H9 (cell line): ENCODE measurements around the gene RIC8A. TPM values are rescaled to one million over a fixed set of nuclear protein-coding genes. Genes with fewer than 3 reads are reported as not detected.
A peak's percentile ranks its signal among the peaks of the same experiment; 100 is the strongest.

Experiments
- DNase-seq: peaks from one replicate; pipeline ENCODE4 v3.0.0-alpha.2; 2017
- H2AFZ ChIP-seq: one replicate; pipeline ENCODE4 v1.6.1; 2013; ENCODE audit warnings: mild to moderate bottlenecking, low read length, control low read depth, moderate library complexity
- H2AK5ac ChIP-seq: 2 replicates; pipeline ENCODE4 v1.6.1; 2013; ENCODE audit warnings: low read length, control low read depth, mixed read lengths; ENCODE audit not compliant: insufficient read length
- H2BK120ac ChIP-seq: one replicate; pipeline ENCODE4 v1.6.1; 2013; ENCODE audit warnings: low read depth, mild to moderate bottlenecking, low read length, control low read depth, inconsistent platforms; ENCODE audit not compliant: poor library complexity, severe bottlenecking
- H2BK12ac ChIP-seq: 2 replicates; pipeline ENCODE4 v1.6.1; 2013; ENCODE audit warnings: low read length, control low read depth, mixed read lengths, low read depth; ENCODE audit not compliant: insufficient read length
- H2BK15ac ChIP-seq: 2 replicates; pipeline ENCODE4 v1.6.1; 2013; ENCODE audit warnings: low read depth, low read length, control low read depth
- H2BK20ac ChIP-seq: one replicate; pipeline ENCODE4 v1.6.1; 2013; ENCODE audit warnings: low read depth, mild to moderate bottlenecking, low read length, control low read depth, inconsistent platforms; ENCODE audit not compliant: poor library complexity, severe bottlenecking
- H2BK5ac ChIP-seq: 2 replicates; pipeline ENCODE4 v1.6.1; 2013; ENCODE audit warnings: low read length, control low read depth, mixed read lengths; ENCODE audit not compliant: insufficient read length
- H3K14ac ChIP-seq: 2 replicates; pipeline ENCODE4 v1.6.1; 2013; ENCODE audit warnings: low read length, control low read depth; ENCODE audit not compliant: insufficient read depth
- H3K18ac ChIP-seq: 2 replicates; pipeline ENCODE4 v1.6.1; 2013; ENCODE audit warnings: low read depth, mild to moderate bottlenecking, mixed read lengths, low read length, control low read depth; ENCODE audit not compliant: insufficient read length
- H3K23ac ChIP-seq: 2 replicates; pipeline ENCODE4 v1.6.1; 2013; ENCODE audit warnings: low read length, control low read depth, mixed read lengths, low read depth; ENCODE audit not compliant: insufficient read length
- H3K23me2 ChIP-seq: 2 replicates; pipeline ENCODE4 v1.6.1; 2013; ENCODE audit warnings: low read depth, mild to moderate bottlenecking, mixed read lengths, low read length, control low read depth; ENCODE audit not compliant: insufficient read length, poor library complexity, severe bottlenecking
- H3K27ac ChIP-seq: 2 replicates; pipeline ENCODE4 v1.5.1; 2013; ENCODE audit warnings: low read length, control low read depth, mixed read lengths, low read depth; ENCODE audit not compliant: insufficient read length
- H3K27me3 ChIP-seq: 2 replicates; pipeline ENCODE4 v1.6.1; 2013; ENCODE audit warnings: low read length, control low read depth, inconsistent platforms; ENCODE audit not compliant: insufficient read depth
- H3K4ac ChIP-seq: 2 replicates; pipeline ENCODE4 v1.6.1; 2013; ENCODE audit warnings: low read depth, mild to moderate bottlenecking, control low read depth, inconsistent platforms, low read length, moderate library complexity
- H3K4me1 ChIP-seq: 2 replicates; pipeline ENCODE4 v1.6.1; 2013; ENCODE audit warnings: low read length, control low read depth, inconsistent platforms; ENCODE audit not compliant: insufficient read depth
- H3K4me2 ChIP-seq: 2 replicates; pipeline ENCODE4 v1.6.1; 2013; ENCODE audit warnings: low read length, control low read depth, mixed read lengths; ENCODE audit not compliant: insufficient read length, insufficient read depth
- H3K56ac ChIP-seq: 2 replicates; pipeline ENCODE4 v1.6.1; 2013; ENCODE audit warnings: low read depth, mild to moderate bottlenecking, mixed read lengths, low read length, control low read depth; ENCODE audit not compliant: insufficient read length
- H3K79me1 ChIP-seq: 2 replicates; pipeline ENCODE4 v1.6.1; 2013; ENCODE audit warnings: low read depth, mild to moderate bottlenecking, moderate library complexity, low read length, control low read depth, inconsistent platforms; ENCODE audit not compliant: insufficient read depth, poor library complexity, severe bottlenecking
- H3K79me2 ChIP-seq: 2 replicates; pipeline ENCODE4 v1.6.1; 2013; ENCODE audit warnings: low read length, control low read depth, inconsistent platforms; ENCODE audit not compliant: insufficient read depth
- H3K9ac ChIP-seq: 2 replicates; pipeline ENCODE4 v1.6.1; 2013; ENCODE audit warnings: low read length, control low read depth, mixed read lengths; ENCODE audit not compliant: insufficient read length; ENCODE audit errors: extremely low read depth
- H3K9me3 ChIP-seq: one replicate; pipeline ENCODE4 v1.6.1; 2013; ENCODE audit warnings: low read depth, low read length, inconsistent platforms; ENCODE audit not compliant: control insufficient read depth
- H3T11ph ChIP-seq: one replicate; pipeline ENCODE4 v1.6.1; 2013; ENCODE audit warnings: mild to moderate bottlenecking, low read length, control low read depth, inconsistent platforms
- H4K20me1 ChIP-seq: one replicate; pipeline ENCODE4 v1.6.1; 2013; ENCODE audit not compliant: control insufficient read depth, insufficient read length, insufficient read depth
- H4K5ac ChIP-seq: 2 replicates; pipeline ENCODE4 v1.6.1; 2013; ENCODE audit warnings: low read depth, mild to moderate bottlenecking, mixed read lengths, low read length, control low read depth; ENCODE audit not compliant: insufficient read length
- H4K8ac ChIP-seq: replicated peaks from 2 replicates; pipeline ENCODE4 v1.6.1; 2013; ENCODE audit warnings: low read length, control low read depth, mixed read lengths, low read depth; ENCODE audit not compliant: insufficient read length
- H4K91ac ChIP-seq: 2 replicates; pipeline ENCODE4 v1.6.1; 2013; ENCODE audit warnings: low read depth, mild to moderate bottlenecking, moderate library complexity, mixed read lengths, low read length, control low read depth; ENCODE audit not compliant: insufficient read length
- H3K27ac Mint-ChIP-seq, 3 experiments: 2 replicates in 2 of 3; 3 replicates in 1 of 3; pipeline ENCODE4 v1.8.0; 2020 to 2021; ENCODE audit warnings: mixed read lengths in 3 of 3, mild to moderate bottlenecking in 1 of 3, moderate library complexity in 1 of 3
- H3K27me3 Mint-ChIP-seq: 2 replicates; pipeline ENCODE4 v1.8.0; 2021; ENCODE audit warnings: low read depth, mild to moderate bottlenecking, moderate library complexity, mixed read lengths
- H3K36me3 Mint-ChIP-seq, 3 experiments: 2 replicates in 2 of 3; 3 replicates in 1 of 3; pipeline ENCODE4 v1.8.0; 2020 to 2021; ENCODE audit warnings: low read depth in 3 of 3, mixed read lengths in 3 of 3; ENCODE audit not compliant: insufficient read depth in 1 of 3
- H3K4me1 Mint-ChIP-seq, 2 experiments: 2 replicates each; pipeline ENCODE4 v1.8.0; 2020; ENCODE audit warnings: mixed read lengths in 2 of 2
- H3K4me3 Mint-ChIP-seq, 2 experiments: 2 replicates in 1 of 2; 3 replicates in 1 of 2; pipeline ENCODE4 v1.8.0; 2020 to 2021; ENCODE audit warnings: mild to moderate bottlenecking in 2 of 2, mixed read lengths in 2 of 2, moderate library complexity in 1 of 2
- H3K9me3 Mint-ChIP-seq, 2 experiments: 2 replicates in 1 of 2; 3 replicates in 1 of 2; pipeline ENCODE4 v1.8.0; 2020; ENCODE audit warnings: mild to moderate bottlenecking in 2 of 2, mixed read lengths in 2 of 2, moderate library complexity in 1 of 2
- CTCF ChIP-seq: fragments of 200-600 bp; sonication (generic); conservative IDR thresholded peaks from 3 replicates; pipeline ENCODE4 v1.8.0; 2021; ENCODE audit warnings: antibody characterized with exemption, mild to moderate bottlenecking
- WGBS: extraction: QIAGEN DNeasy Blood & Tissue Kit; methylation state at CpG from one replicate; pipeline ENCODE4 v1.1.7; 2013; ENCODE audit warnings: missing lambda C conversion rate, low lambda C conversion rate, mixed read lengths; ENCODE audit not compliant: insufficient read length; ENCODE audit errors: extremely low coverage; 5-methylcytosine and 5-hydroxymethylcytosine counted together
- total RNA-seq: library from RNA; stranded (reverse); gene quantifications from 2 replicates; pipeline ENCODE4 v1.2.1, GENCODE V29; 2021

Gene RIC8A
- total RNA-seq, 1 experiment from 2014 or later: 94.9 TPM

DNA sequence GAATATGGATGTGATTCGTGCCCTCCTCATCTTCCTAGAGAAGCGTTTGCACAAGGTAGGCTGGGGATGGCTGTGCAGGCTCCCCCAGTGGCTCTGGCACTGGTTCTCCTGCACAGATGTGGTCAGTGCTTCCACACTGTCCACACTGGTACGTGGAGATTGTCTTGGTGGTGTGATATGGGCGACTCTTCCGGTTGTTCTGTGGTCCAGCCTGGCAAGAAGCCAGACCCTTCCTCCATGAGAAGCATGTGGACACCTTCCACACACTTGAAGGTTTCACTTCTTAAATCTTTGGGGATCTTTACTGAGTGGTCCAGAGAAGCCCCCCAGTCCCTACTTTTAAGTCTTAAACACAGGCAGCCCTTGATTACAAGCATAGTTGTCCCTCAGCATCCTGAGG is 3.8 kb downstream of the RIC8A start:
- Histone ChIP-seq H2BK5ac (no peak overlapping the region), H3K4ac (no peak overlapping the region), H3K4me1 (no peaks in the 10 kb centered on the region), H3K4me2 (no peak overlapping the region), H3K9ac (no peak overlapping the region), H3K27me3 (no peaks in the 10 kb centered on the region), H2AFZ (no peak overlapping the region), H3K14ac (no peak overlapping the region), H4K20me1 (no peaks in the 10 kb centered on the region), H2BK20ac (no peak overlapping the region), H3K23ac (no peak overlapping the region), H3K79me1 (no peaks in the 10 kb centered on the region), H3K9me3 (no peaks in the 10 kb centered on the region), H3K18ac (no peak overlapping the region), H4K8ac (no peak overlapping the region), H3T11ph (no peak overlapping the region), H3K56ac (no peak overlapping the region), H4K91ac (no peak overlapping the region), H4K5ac (no peak overlapping the region), H2BK12ac (no peak overlapping the region), H2BK15ac (no peak overlapping the region), H3K79me2 (no peaks in the 10 kb centered on the region; the same call in 1 of the 2 replicates), H3K23me2 (peaks cover 21% of the 10 kb centered on the region), H2AK5ac (no peak overlapping the region), H2BK120ac (no peak overlapping the region), H3K27ac (no peak overlapping the region)
- Mint-ChIP-seq H3K27me3 (no peaks in the 10 kb centered on the region), H3K27ac (no peak overlapping the region), H3K36me3 (peaks cover 28 to 68% (median 62%) of the 10 kb centered on the region in 3 experiments), H3K4me3 (peak overlapping the region; percentile 27 to 29; a peak in 2 of 5 replicates), H3K4me1 (peaks cover 3 to 13% of the 10 kb centered on the region in 2 experiments), H3K9me3 (no peaks in the 10 kb centered on the region)
- no peak for TF ChIP-seq CTCF
- WGBS: no CpG with 5 or more reads among the region's 5 CpGs
- no peak for DNase-seq
